Gastrocnemius medialis (tissue), 4 donors: ENCODE results near the gene RBM6.

Source experiments
- CTCF ChIP-seq, 5 experiments: fragments of 450-650 bp in 3 of 5; fragments of 200-600 bp in 2 of 5; sonication (generic) in 2 of 5; IDR thresholded peaks in 4 of 5; conservative IDR thresholded peaks in 1 of 5; 1 replicate in 4 of 5; 2 replicates in 1 of 5; pipeline ENCODE4 v1.5.1; 2016 to 2019; ENCODE audit warnings: antibody characterized with exemption in 5 of 5, mild to moderate bottlenecking in 3 of 5, moderate library complexity in 3 of 5
- POLR2A ChIP-seq, 2 donors: fragments of 450-650 bp; IDR thresholded peaks; one replicate each; pipeline ENCODE4 v1.6.1; 2017; ENCODE audit warnings: antibody characterized with exemption in 2 of 2, mild to moderate bottlenecking in 2 of 2, moderate library complexity in 2 of 2

- TF ChIP-seq CTCF (IDR thresholded peaks at IDR 0.05 in 4 of 5, conservative IDR thresholded peaks at IDR 0.05 in 1 of 5): no peak
- no peak for TF ChIP-seq POLR2A (IDR thresholded peaks at IDR 0.05)
These were observed 63.3 kb downstream of the RBM6 start for GRCh38 chr3:50003216-50003615.
